Body of pancreas (tissue), 4 donors: ENCODE results near the gene BTD. TPM values are rescaled to one million over a fixed set of nuclear protein-coding genes. Genes with fewer than 3 reads are reported as not detected.

ENCODE experiments used
- ATAC-seq: fragments of 150-250 bp; one replicate; pipeline ENCODE4 v1.9.1; 2016
- DNase-seq, 4 donors: peaks; one replicate each; pipeline ENCODE4 v3.0.0-alpha.2; 2019
- H3K27ac ChIP-seq, 4 donors: fragments of 200-600 bp; sonication (generic); 1 replicate in 3 of 4; 2 replicates in 1 of 4; pipeline versions ENCODE4 v1.5.1 to v1.6.1; 2016 to 2019; ENCODE audit warnings: mild to moderate bottlenecking in 1 of 4, mixed read lengths in 1 of 4, moderate library complexity in 1 of 4
- H3K27me3 ChIP-seq, 2 donors: fragments of 200-600 bp; sonication (generic); one replicate each; pipeline ENCODE4 v1.6.0; 2016; ENCODE audit warnings: mild to moderate bottlenecking in 1 of 2
- H3K36me3 ChIP-seq, 2 donors: fragments of 200-600 bp; sonication (generic); replicated peaks in 1 of 2; 2 replicates each; pipeline ENCODE4 v1.5.1; 2016; ENCODE audit warnings: low read depth in 2 of 2; ENCODE audit not compliant: insufficient read depth in 1 of 2
- H3K4me1 ChIP-seq: fragments of 200-600 bp; sonication (generic); one replicate; pipeline ENCODE4 v1.6.0; 2016
- H3K4me3 ChIP-seq, 2 donors: fragments of 200-600 bp; sonication (generic); 1 replicate in 1 of 2; 2 replicates in 1 of 2; pipeline ENCODE4 v1.5.1; 2016 to 2019
- H3K9me3 ChIP-seq, 3 donors: fragments of 200-600 bp; sonication (generic); 1 replicate in 2 of 3; 2 replicates in 1 of 3; pipeline ENCODE4 v1.5.1; 2016
- CTCF ChIP-seq, 7 experiments: fragments of 450-650 bp in 4 of 7; fragments of 200-600 bp in 3 of 7; sonication (generic) in 3 of 7; IDR thresholded peaks; one replicate each; pipeline ENCODE4 v1.5.1; 2016 to 2019; ENCODE audit warnings: antibody characterized with exemption in 7 of 7
- POLR2A ChIP-seq, 3 donors: fragments of 450-650 bp; IDR thresholded peaks; one replicate each; pipeline ENCODE4 v1.6.1; 2016; ENCODE audit warnings: antibody characterized with exemption in 3 of 3, mild to moderate bottlenecking in 2 of 3
- WGBS, 2 donors: methylation state at CpG; one replicate each; pipeline ENCODE4 v1.1.5; 2017; 5-methylcytosine and 5-hydroxymethylcytosine counted together
- intact Hi-C: fragments of 100-400 bp; cut with DNase I; formaldehyde crosslinking; loops from one replicate; pipeline ENCODE4 v1.15.1; 2023
- total RNA-seq, 2 donors: library from RNA; depleted of rRNA; stranded (reverse); fragments of >200 nt; gene quantifications; one replicate each; pipeline ENCODE4 v1.1.0, GENCODE V29; 2016

The BTD gene
- total RNA-seq, 2 donors from 2014 or later, result 8.2 to 24.4 TPM

GRCh38 chr3:15633766-15634598, 32.4 kb downstream of the BTD start:
- intact Hi-C loops, result no loop called here
- no peak for TF ChIP-seq POLR2A (IDR thresholded peaks at IDR 0.05)
- TF ChIP-seq CTCF (IDR thresholded peaks at IDR 0.05), result no peak
- 11 to 14% methylated on average over 4 of the region's 4 CpGs for WGBS, 2 donors
- DNase-seq (peak in 1 of 4 donors; percentile 30), ATAC-seq (no peak)
- Histone ChIP-seq H3K9me3 (no peaks in the 10 kb centered on the region), H3K4me1 (peaks cover 32% of the 10 kb centered on the region), H3K4me3 (no peak overlapping the region), H3K27me3 (no peaks in the 10 kb centered on the region), H3K36me3 (no peaks in the 10 kb centered on the region), H3K27ac (peak overlapping the region in 1 of 4 donors; percentile 34)

- ATAC-seq (no peak), DNase-seq (no peak)
- Histone ChIP-seq H3K4me1 (peaks cover 32% of the 10 kb centered on the region), H3K9me3 (no peaks in the 10 kb centered on the region), H3K36me3 (no peaks in the 10 kb centered on the region), H3K27me3 (no peaks in the 10 kb centered on the region), H3K4me3 (no peak overlapping the region), H3K27ac (peak overlapping the region in 1 of 4 donors; percentile 35)
- TF ChIP-seq POLR2A (IDR thresholded peaks at IDR 0.05) (no peak), CTCF (IDR thresholded peaks at IDR 0.05) (no peak)
- WGBS, 2 donors, result 65 to 71% methylated on average over 2 of the region's 2 CpGs
- intact Hi-C loops, result no loop called here
Observed at GRCh38 chr3:15634671-15635070, 33.1 kb downstream of the BTD start.

- ATAC-seq, result peak; percentile 19
- peaks cover 32% of the 10 kb centered on the region for H3K4me1 ChIP-seq
- no peak for TF ChIP-seq POLR2A (IDR thresholded peaks at IDR 0.05)
- no peak for TF ChIP-seq CTCF (IDR thresholded peaks at IDR 0.05)
- peak in 1 of 4 donors; percentile 27 for DNase-seq
- H3K9me3 ChIP-seq, result no peaks in the 10 kb centered on the region
- WGBS, 2 donors, result 68% methylated on average over 8 to 13 of the region's 13 CpGs
- intact Hi-C loops, result no loop called here
- no peaks in the 10 kb centered on the region for H3K27me3 ChIP-seq
- peak overlapping the region in 2 of 4 donors; percentile 6 to 35 for H3K27ac ChIP-seq
- H3K4me3 ChIP-seq, result no peak overlapping the region
- no peaks in the 10 kb centered on the region for H3K36me3 ChIP-seq
Observed at GRCh38 chr3:15635121-15635661, 33.6 kb downstream of the BTD start.

GRCh38 chr3:15636028-15636709, 34.6 kb downstream of the BTD start:
- intact Hi-C loops, result no loop called here
- Histone ChIP-seq H3K27me3 (no peaks in the 10 kb centered on the region), H3K4me1 (peaks cover 25% of the 10 kb centered on the region), H3K4me3 (no peak overlapping the region), H3K9me3 (no peaks in the 10 kb centered on the region), H3K36me3 (no peaks in the 10 kb centered on the region), H3K27ac (peak overlapping the region in 2 of 4 donors; percentile 6 to 18)
- TF ChIP-seq POLR2A (IDR thresholded peaks at IDR 0.05) (no peak), CTCF (IDR thresholded peaks at IDR 0.05) (no peak)
- ATAC-seq (peak; percentile 65), DNase-seq (peak in 1 of 4 donors; percentile 20)
- WGBS, 2 donors, result 75 to 92% methylated on average over 13 to 14 of the region's 14 CpGs
